ENCODE results near the gene KDM1B. TPM values are rescaled to one million over a fixed set of nuclear protein-coding genes. Genes with fewer than 3 reads are reported as not detected.
A peak's percentile ranks its signal among the peaks of the same experiment; 100 is the strongest.

KDM1B gene
- total and polyA plus RNA-seq, 2 experiments from 2014 or later: 3.8 to 9.0 TPM

GRCh38 chr6:18259675-18260447 is 104.6 kb downstream of the KDM1B start:
- no peak for ATAC-seq
- H3K36me3 ChIP-seq (ENCODE audit: insufficient read depth): peaks cover 34% of the 10 kb centered on the region

More at GRCh38 chr6:18259675-18260447, 104.6 kb downstream of the KDM1B start:
- Histone ChIP-seq H3F3A (replicated peaks; ENCODE audit: low read depth) (no peaks in the 10 kb centered on the region), H2AFZ (no peak overlapping the region), H3K4me3 (peak overlapping the region; percentile 97; the same call in 1 of the 2 replicates), H3K79me2 (replicated peaks; ENCODE audit: insufficient read depth) (peaks cover 92% of the 10 kb centered on the region), H3K4me2 (peak overlapping the region; percentile 93; the same call in 1 of the 2 replicates), H3K4me1 (ENCODE audit: insufficient read depth) (peaks cover 33% of the 10 kb centered on the region; the same call in 1 of the 2 replicates), H4K20me1 (replicated peaks; ENCODE audit: insufficient read depth) (peaks cover 57% of the 10 kb centered on the region), H3K27ac (ENCODE audit: low read depth) (peak overlapping the region; percentile 21; the same call in 1 of the 2 replicates), H3K9me2 (ENCODE audit: insufficient read depth) (no peaks in the 10 kb centered on the region), H3K27me3 (ENCODE audit: insufficient read depth) (no peaks in the 10 kb centered on the region)
- peak overlapping the region; percentile 57; the same call in 1 of the 2 replicates for H3K27ac Mint-ChIP-seq
- peaks cover 29% of the 10 kb centered on the region for H3K4me1 Mint-ChIP-seq
- no peak for DNase-seq (ENCODE audit: low spot score)
- peaks cover 89% of the 10 kb centered on the region for H3K36me3 Mint-ChIP-seq (ENCODE audit: low read depth)
- TF ChIP-seq ZNF331 (CRISPR knock-in tag; IDR thresholded peaks at IDR 0.05; ENCODE audit: low read depth) (no peak), EZH2 (IDR thresholded peaks at IDR 0.05; ENCODE audit: low read depth, unreplicated experiment) (no peak), POLR2AphosphoS5 (IDR thresholded peaks at IDR 0.05; ENCODE audit: low read depth) (no peak), ZNF462 (CRISPR knock-in tag; IDR thresholded peaks at IDR 0.05) (no peak), CREB1 (CRISPR knock-in tag; IDR thresholded peaks at IDR 0.05; ENCODE audit: low read depth) (no peak), REST (IDR thresholded peaks at IDR 0.05; ENCODE audit: unreplicated experiment) (no peak), JUNB (IDR thresholded peaks at IDR 0.05; ENCODE audit: unreplicated experiment) (no peak), STAT1 (IDR thresholded peaks at IDR 0.05; ENCODE audit: unreplicated experiment) (no peak), NANOG (IDR thresholded peaks at IDR 0.05; ENCODE audit: borderline replicate concordance) (no peak), EZH2phosphoT487 (IDR thresholded peaks at IDR 0.05; ENCODE audit: unreplicated experiment) (no peak), ETS1 (IDR thresholded peaks at IDR 0.05) (no peak), CTCF (conservative IDR thresholded peaks at IDR 0.05; ENCODE audit: low read depth in 2 of 2) (no peak)
- peak overlapping the region; percentile 92; the same call in 2 of the 3 replicates for H3K4me3 Mint-ChIP-seq
- peaks cover 2% of the 10 kb centered on the region; the same call in 2 of the 3 replicates for H3K9me3 Mint-ChIP-seq
- H3K27me3 Mint-ChIP-seq (ENCODE audit: insufficient read depth, low read depth, poor library complexity): peaks cover 3% of the 10 kb centered on the region

Measured in GM23338 (cell line).